HG03064 (cell line): ENCODE results near the gene AOAH.
A peak's percentile ranks its signal among the peaks of the same experiment; 100 is the strongest.
"Not testable (repeated sequence)": the region's sequence is repeated elsewhere in the genome, so short reads cannot be mapped to it uniquely, and the experiment has no call there.

ENCODE experiments used
- ATAC-seq: cut with Tn5 transposase; IDR thresholded peaks from one replicate; pipeline ENCODE4 v1.9.1; 2021; ENCODE audit warnings: low read depth; ENCODE audit not compliant: unreplicated experiment

The AOAH gene

DNA sequence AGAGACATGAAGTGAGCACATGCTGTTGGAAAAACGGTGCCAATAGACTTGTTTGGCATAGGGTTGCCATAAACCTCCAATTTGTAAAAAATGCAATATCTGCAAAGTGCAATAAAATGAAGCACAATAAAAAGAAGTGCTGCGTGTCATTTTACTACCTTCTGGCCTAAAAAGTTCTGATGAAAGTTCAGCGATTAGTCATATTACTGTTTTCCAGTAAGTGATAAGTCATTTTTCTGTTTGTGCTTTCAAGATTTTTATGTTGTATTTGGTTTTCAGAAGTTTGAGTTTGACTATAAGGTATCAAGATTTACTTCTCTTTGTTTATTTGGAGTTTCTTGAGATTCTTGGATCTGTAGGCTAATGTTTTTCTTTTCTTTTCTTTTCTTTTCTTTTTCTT, 16.8 kb downstream of the AOAH start:
- no peak for ATAC-seq

DNA sequence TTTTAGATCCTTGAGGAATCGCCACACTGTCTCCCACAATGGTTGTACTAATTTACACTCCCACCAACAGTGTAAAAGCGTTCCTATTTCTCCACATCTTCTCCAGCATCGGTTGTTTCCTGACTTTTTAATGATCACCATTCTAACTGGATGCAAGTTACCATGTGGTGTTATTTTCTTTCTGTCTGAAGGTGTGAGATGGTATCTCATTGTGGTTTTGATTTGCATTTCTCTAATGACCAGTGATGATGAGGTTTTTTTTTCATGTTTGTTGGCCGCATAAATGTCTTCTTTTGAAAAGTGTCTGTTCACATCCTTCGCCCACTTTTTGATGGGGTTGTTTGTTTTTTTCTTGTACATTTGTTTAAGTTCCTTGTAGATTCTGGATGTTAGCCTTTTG, 20.4 kb downstream of the AOAH start:
- ATAC-seq: not testable (repeated sequence)

DNA sequence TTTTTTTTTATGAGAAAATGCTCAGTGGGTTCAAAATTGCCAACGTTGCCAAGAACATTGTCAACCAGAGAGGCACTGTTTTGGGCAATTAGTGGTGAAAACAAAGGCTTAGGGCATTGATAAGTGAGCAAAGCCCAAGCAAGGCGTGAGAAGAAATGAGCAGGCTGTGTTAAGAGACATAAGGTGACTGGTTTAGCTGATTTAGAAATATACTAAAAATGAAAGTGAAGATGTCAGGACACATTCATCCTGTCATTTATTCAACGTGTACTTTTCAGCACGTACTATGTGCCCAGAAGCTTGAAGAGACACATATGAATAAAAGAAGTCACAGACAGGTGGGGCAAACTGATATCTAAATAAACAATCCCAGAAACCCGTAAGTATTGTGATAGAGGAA, 31.8 kb downstream of the AOAH start:
- ATAC-seq: no peak

- no peak for ATAC-seq
Measured at GRCh38 chr7:36691983-36692382, 32.3 kb downstream of the AOAH start.

GRCh38 chr7:36690514-36691187, 33.6 kb downstream of the AOAH start:
- no peak for ATAC-seq

DNA sequence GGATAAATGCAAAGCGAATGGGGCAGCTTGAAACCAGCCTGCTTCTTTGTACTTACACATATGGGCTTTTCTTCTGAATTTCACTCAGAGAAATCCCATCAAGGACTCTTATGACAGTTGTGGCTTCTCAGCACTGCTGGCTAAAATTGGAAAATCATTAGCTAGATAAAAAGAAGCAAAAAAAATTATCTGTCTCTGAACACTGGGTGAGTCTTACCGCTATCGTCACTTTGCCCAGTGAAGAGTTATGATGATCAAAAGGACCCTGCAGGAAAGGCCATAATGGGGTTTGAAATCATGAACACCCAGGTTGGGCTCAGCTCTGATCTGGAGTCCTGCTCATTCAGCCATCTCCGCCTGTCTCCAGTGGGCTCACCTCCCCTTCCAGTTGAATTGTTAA, 34.3 kb downstream of the AOAH start:
- no peak for ATAC-seq

- ATAC-seq: no peak
Measured at GRCh38 chr7:36686499-36686898, 37.8 kb downstream of the AOAH start.

DNA sequence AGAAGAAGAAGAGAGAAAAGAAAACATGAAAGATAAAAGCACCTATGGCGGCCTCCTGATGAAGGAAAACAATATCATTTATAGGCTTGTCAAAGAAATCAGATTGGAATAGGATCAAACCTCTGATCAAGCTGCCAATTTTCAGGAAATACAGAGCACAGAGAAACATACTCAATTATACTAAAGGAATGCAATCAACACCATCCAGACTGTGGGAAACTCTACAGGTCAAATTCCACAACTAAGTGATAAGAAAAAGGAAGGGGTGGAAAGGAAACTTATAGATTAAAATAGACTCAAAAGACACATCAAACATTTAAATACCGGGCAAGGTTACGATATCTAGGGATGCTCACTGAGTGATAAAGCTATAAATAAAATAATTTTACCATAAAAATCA, 39.3 kb downstream of the AOAH start:
- ATAC-seq: no peak

GRCh38 chr7:36683695-36684357, 40.5 kb downstream of the AOAH start:
- no peak for ATAC-seq

GRCh38 chr7:36683111-36683510, 41.2 kb downstream of the AOAH start:
- no peak for ATAC-seq

- ATAC-seq: no peak
Measured at GRCh38 chr7:36682102-36682501, 42.2 kb downstream of the AOAH start.

GRCh38 chr7:36677769-36678437, 46.4 kb downstream of the AOAH start:
- no peak for ATAC-seq

GRCh38 chr7:36673703-36674102, 50.6 kb downstream of the AOAH start:
- no peak for ATAC-seq

DNA sequence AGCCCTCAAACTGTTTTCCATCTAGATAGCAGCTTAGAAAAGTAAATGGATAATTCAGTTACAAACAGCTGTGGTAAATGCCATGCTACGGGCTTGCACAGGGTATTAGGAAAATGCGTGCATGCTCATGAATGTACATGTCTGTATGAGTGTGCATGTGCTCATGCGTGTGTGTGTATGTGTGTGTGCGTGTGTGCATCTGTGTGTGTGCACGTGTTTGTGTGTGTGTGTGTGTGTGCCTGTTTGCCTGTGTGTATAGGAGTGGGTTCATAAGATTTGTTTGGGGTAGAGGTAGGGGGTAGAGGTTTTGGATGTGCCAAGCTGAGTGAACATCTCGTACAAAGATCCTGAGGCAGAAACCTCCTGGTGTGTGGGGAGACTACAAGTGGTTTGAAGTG, 52.9 kb downstream of the AOAH start:
- no peak for ATAC-seq

GRCh38 chr7:36670585-36671431, 53.5 kb downstream of the AOAH start:
- ATAC-seq: peak; percentile 55

DNA sequence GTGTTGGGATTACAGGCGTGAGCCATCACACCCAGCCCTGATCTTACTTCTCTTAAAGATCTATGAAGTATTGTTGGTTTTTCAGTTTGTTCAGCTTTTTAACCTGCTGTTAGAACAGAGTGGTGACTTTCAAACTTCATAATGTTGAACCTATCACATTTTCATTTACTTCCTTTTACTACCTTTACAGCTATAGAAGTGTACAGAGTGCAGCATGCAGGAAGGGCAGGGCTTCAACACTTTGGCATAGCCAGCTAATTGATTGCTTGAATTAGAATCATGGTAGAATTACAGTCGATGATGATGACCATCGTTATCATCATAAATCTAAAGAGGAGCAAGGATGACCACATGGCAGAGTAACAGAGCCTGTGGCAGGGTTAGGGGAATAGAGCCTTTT, 55.5 kb downstream of the AOAH start:
- ATAC-seq: no peak

DNA sequence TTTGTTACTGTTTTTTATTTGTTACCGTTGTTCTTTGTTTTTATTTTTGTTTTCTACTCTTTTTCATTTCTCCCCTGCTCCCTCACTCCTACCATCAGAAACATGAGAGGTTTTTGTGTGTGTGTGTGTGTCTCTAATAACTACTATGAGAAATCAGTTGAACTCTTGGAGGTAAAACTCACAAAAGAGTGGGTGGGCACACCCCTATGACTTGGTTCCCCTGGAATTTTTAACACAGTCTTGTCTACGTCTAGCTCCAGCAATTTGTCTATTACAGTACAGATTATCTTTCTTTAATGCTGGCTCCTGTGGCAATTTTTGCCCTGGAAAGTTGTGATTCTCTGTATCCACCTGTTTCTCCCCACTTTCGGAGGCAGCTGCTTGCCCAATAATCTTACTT, 56.2 kb downstream of the AOAH start:
- no peak for ATAC-seq

GRCh38 chr7:36667007-36667745, 57.1 kb downstream of the AOAH start:
- ATAC-seq: no peak

- no peak for ATAC-seq
Measured at GRCh38 chr7:36663481-36663880, 60.8 kb downstream of the AOAH start.

GRCh38 chr7:36661135-36661840, 63.0 kb downstream of the AOAH start:
- ATAC-seq: no peak
